SK-N-SH treated with all-trans-retinoic acid at 6 μM for 48 hours (cell line): Measurements from ENCODE around the gene MGMT.

Experiments
- ARNTL ChIP-seq: fragments of 450-650 bp; formaldehyde crosslinking; IDR thresholded peaks from 2 replicates; pipeline ENCODE4 v1.5.0; 2020; ENCODE audit warnings: low read depth, mild to moderate bottlenecking, moderate library complexity, borderline replicate concordance
- CREB5 ChIP-seq: fragments of 250-450 bp; sonication (Bioruptor Pico); IDR thresholded peaks from 2 replicates; pipeline ENCODE4 v1.5.1; 2020; ENCODE audit warnings: low read depth, mild to moderate bottlenecking, moderate library complexity
- PATZ1 ChIP-seq: fragments of 250-450 bp; sonication (Bioruptor Pico); IDR thresholded peaks from 2 replicates; pipeline ENCODE4 v1.8.0; 2020; ENCODE audit warnings: mild to moderate bottlenecking, moderate library complexity, borderline replicate concordance
- ZFP3 ChIP-seq: fragments of 250-450 bp; sonication (Bioruptor Pico); IDR thresholded peaks from 2 replicates; pipeline ENCODE4 v1.5.0; 2020; ENCODE audit warnings: mild to moderate bottlenecking, moderate library complexity
- ZFP30 ChIP-seq: fragments of 450-650 bp; formaldehyde crosslinking; IDR thresholded peaks from 2 replicates; pipeline ENCODE4 v1.5.0; 2022; ENCODE audit warnings: mild to moderate bottlenecking, moderate library complexity

DNA sequence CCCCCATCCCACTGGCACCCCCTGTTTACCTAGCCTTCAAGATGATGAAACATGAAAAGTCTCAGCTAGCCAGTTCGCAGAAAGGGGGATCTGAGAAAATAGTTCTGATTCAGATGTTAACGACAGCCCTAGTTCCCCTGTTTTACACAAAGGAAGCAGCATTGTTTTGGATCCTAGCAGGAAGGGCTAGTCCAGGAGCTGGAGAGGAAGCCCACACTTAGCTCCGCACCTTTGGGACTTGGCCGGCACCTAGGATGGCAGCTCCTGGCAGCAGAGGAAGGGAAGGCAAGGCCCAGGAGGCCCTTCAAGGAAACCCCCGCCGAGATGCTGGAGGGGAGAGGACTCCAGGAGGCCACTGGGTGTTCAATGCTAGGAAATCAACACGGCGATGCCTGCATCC lies 29.0 kb upstream of the MGMT start:
- TF ChIP-seq PATZ1 (CRISPR knock-in tag) (no peak), ZFP3 (no peak), ZFP30 (no peak), ARNTL (no peak), CREB5 (no peak)
